GM12801 (cell line): ENCODE data around the gene TEX48.

Experiments used
- CTCF ChIP-seq: IDR thresholded peaks from one replicate; pipeline ENCODE4 v1.5.1; 2011; ENCODE audit warnings: control low read depth; ENCODE audit not compliant: insufficient read length; ENCODE audit errors: extremely low read depth

TEX48 gene

GRCh38 chr9:114693248-114693855, 11.4 kb upstream of the TEX48 start:
- TF ChIP-seq CTCF, result no peak

DNA sequence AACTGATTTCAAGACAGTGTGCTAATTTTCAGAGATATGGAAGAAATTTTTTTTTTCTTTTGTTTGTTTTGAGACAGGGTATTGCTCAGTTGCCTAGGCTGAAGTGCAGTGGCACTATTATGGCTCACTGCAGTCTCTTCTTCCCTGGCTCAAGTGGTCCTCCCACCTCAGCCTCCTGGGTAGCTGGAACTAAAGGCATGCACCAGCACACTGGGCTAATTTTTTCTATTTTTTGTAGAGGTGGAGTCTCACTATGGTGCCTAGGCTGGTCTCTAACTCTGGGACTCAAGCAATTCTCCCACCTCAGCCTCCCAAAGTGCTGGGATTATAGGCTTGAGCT, 9.9 kb upstream of the TEX48 start:
- TF ChIP-seq CTCF, result no peak

- TF ChIP-seq CTCF, result no peak
These were observed 9.3 kb upstream of the TEX48 start for GRCh38 chr9:114691046-114691955.

GRCh38 chr9:114690308-114690707, 8.3 kb upstream of the TEX48 start:
- no peak for TF ChIP-seq CTCF

GRCh38 chr9:114689813-114690212, 7.8 kb upstream of the TEX48 start:
- TF ChIP-seq CTCF, result no peak

GRCh38 chr9:114688909-114689610, 7.1 kb upstream of the TEX48 start:
- no peak for TF ChIP-seq CTCF

DNA sequence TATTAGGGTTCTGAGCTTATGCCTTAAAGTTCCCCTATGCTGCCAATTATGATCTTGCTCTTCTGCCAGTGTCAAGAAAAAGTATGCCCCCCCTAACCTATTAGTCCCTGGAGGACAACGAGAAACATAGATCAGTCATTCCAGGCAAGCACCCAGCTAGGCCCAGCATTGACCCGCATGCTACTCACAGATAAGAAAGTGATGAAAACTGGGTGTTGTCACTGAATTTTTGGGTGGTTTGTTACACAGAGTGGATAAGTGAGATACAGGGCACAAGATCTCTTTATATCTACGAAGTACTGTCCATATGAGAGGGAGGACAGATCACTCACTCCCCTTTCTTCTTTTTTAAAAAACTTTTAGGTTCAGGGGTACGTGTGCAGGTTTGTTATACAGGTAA, 6.4 kb upstream of the TEX48 start:
- TF ChIP-seq CTCF, result no peak
